Stimulated activated CD8-positive, alpha-beta memory T cell treated with anti-CD3 and anti-CD28 coated beads, Interleukin-12 subunit alpha, Interleukin-12 subunit beta, amount 100 ng/mL, for 1 hour (primary cell): ENCODE measurements around the gene SRGAP1.
"Not testable (repeated sequence)": the region's sequence is repeated elsewhere in the genome, so short reads cannot be mapped to it uniquely, and the experiment has no call there.

ENCODE experiments used
- DNase-seq: peaks from one replicate; pipeline ENCODE4 v3.0.0-alpha.2; 2020; ENCODE audit warnings: low read depth

Gene SRGAP1

DNA sequence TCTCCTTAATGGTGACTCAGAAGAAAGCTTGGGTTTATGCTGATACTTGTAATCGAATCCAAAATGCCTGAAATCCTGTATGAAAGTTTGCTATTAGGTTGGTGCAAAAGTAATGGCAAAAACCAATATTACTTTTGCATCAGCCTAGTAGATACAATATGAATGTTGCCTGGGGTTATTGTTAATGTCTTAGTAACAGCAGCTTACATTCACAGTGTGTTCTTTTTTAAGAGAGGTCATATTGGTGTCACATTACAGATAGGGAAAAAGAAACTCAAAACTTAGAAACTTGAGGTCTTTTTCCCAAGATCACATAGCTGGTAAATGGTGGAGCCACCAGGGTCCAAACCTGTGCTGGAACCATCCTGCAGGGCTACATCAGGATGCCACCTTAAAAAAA is 25.2 kb downstream of the SRGAP1 start:
- no peak for DNase-seq

DNA sequence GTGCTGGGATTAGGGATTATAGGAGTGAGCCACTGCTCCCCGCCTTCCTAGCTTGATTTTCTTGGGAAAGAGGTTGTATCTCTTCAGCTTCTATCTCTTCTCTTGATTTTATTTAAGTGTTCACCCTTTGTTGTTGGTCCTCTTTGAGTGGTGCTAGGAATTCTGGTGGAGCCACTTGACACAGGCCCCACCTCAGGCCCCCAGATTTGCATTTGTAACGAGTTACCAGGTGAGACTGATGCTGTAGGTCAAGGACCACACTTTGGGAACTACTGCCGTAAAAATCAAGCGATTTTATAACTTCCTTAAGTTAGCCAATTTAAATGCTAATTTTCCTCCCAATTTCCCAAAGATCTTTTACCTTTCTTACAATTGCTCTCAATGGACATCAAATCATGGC is 26.3 kb downstream of the SRGAP1 start:
- DNase-seq: no peak

DNA sequence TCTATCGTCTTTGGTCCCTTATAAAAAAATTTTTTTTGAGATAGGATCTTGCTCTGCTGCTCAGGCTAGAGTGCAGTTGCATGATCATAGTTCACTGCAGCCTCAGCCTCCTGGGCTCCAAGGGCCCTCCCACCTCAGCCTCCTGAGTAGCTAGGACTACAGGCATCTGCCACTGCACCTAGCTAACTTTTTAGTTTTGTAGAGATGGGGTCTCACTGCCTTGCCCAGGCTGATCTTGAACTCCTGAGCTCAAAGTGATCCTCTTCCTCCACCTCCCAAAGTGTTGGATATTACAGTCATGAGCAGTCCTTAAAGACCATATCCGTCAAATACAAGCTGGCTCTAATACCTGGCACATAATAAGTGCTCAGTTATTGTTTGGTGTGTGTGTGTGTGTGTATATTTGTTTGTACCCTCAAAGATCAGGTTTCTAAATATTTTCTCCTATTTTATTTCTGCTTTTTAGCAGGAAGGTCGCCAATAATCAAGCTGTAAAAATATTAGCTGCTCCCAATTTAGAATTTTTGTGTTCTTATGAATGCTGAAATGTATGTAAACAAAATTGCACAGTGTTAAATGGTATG is 30.5 kb downstream of the SRGAP1 start:
- DNase-seq: no peak

DNA sequence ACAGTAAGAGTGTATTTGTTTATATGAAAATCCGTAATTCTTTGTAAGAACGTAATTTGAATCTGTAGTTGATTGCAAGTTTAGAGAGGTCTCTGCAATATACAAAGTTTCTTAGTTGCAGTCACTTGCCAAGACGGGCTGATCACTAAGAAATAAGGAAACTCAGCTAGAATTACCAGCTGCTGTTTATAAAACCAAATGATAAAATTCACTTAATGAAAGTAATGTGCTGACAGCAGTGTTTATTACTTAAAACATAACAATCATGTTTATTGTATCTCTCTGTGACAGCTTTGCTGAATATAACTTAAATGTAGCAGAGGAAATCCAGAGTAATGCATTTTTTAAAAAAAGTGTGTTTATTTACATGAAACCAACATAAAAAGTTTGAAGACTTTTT is 31.2 kb downstream of the SRGAP1 start:
- no peak for DNase-seq

DNA sequence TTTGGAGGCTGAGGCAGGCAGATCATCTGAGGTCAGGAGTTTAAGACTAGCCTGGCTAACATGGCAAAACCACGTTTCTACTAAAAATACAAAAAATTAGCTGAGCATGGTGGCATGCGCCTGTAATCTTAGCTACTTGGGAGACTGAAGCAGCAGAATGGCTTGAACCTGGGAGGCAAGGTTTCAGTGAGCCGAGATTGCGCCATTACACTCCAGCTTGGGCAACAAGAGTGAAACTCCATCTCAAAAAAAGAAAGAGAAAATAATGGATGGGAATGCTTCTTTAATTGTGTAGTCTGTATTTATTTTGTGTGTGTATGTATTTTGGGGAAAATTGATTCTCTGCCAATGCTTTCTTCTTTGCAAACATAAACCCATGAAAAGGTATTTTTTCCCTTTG is 32.5 kb downstream of the SRGAP1 start:
- no peak for DNase-seq

DNA sequence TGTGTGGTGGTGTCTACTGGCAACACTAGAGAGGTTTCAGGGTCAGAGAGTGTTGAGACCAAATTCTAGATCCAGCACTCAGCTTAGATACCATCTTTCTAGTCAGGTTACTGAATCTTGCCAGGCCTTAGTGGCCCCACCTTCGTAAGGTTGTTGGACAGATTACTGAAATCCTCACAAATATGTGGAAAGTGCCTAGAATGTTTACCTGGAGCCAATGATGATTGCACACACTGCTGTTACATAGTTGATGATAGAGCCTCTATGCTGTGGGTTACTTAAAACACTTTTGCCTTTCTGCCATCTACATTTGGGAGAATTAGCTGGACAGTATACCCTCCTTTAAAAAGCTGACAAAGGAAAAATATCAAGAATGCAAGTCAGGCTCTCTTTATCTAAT is 33.2 kb downstream of the SRGAP1 start:
- no peak for DNase-seq

DNA sequence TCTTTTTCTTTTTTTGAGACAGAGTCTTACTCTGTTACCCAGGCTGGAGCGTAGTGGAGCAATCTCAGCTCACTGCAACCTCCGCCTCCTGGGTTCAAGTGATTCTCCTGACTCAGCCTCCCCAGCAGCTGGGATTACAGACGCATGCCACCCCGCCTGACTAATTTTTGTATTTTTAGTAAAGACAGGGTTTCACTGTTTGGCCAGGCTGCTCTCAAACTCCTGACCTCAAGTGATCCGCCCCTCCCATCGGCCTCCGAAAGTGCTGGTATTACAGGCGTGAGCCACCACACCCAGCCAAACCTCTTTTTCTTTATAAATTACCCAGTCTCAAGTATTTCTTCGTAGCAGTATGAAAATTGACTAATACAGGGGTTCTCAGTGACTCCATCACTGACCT is 35.7 kb downstream of the SRGAP1 start:
- DNase-seq: not testable (repeated sequence)

DNA sequence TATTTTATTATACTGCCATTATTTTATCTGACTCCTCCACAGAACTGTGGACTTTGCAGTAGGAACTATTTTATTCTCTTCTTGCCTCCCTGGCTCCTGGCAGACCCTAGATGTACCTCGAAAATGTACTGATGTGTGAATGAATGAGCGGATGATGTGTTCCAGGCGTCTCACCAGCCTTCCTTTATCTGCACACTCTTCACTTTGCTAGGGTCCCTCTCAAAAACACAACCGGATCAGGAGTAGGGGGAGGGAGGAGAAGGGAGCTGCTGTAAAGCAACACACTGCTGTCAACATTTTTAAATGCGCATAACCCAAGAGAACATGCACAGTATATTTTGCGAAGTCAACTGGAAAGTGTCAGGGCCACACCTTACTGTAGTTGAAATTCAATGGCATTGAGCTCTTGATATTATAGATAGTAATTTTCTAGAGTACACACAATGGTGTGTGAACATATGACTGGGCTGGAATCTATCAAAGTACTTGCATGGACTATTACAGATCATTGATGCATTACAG is 36.3 kb downstream of the SRGAP1 start:
- DNase-seq: no peak

DNA sequence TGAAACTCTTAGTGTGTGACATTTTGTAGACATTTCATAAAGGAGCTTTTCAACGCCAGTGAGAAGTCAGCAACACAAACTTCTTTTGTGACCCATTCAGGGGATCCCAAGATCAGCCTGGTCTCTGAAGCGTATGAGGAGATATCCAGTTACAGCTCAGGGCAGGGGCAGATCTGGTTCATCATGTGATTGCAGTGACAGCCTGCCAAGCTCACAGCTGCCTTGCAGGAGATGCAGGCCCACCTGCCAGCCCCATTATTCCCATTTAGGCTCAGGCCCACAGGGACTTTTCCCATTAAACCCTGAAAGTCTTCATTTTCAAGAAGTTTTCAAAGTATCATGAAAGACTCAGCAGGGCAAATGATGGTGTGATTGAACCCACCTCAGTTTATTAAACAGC is 38.3 kb downstream of the SRGAP1 start:
- DNase-seq: no peak

DNA sequence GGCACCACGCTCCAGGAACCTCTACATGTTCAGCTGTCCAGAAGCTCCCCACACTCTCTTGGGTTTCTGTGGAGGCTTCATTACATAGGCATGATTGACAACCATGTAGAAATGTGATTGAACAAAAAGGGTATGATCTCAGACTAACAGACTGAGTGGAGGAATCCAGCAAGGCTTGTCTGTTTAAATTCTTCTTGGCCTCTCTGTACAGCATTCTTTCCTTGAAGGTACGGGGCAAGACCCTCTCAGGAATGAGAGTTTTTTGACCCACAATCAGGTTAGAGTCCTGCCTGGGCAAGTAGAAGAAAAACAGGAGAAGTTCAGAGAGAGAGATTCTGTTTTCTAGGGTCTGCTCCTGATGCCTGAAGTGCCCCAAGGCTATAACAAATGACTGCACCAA is 40.9 kb downstream of the SRGAP1 start:
- no peak for DNase-seq

DNA sequence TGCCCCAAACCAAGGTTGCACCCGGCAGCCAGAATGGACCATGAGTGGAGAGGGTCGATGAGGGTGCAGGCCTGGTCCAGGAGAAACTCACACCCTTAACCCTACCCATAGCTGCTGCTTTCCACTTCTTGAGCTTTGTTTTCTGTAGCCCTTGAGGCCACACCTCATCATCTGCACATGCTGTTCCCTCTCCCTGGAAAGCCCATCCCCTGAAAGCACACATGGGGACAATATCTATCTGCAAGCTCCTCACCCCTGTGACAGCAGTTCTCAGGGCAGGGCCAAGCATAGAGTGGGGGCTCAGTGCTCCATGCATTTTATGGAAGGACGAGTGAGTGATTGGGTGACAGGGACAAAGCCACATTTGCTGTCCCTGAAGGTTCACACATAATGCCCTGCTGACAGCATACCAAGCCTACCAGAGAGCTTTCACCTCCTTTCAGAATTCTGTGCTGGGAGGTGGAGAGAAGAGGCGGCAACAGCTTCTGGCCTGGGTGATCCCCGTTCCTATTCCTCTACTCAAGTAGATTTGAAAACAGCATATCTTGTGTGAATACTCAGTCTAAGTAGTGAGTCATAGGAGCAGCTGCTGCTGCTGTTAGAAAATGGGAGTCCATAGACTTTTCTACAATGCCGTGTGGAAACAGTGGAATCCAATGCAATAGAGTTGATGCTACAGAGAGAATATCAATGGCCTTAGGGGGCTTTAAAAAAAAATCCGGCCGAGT is 44.6 kb downstream of the SRGAP1 start:
- DNase-seq: no peak

DNA sequence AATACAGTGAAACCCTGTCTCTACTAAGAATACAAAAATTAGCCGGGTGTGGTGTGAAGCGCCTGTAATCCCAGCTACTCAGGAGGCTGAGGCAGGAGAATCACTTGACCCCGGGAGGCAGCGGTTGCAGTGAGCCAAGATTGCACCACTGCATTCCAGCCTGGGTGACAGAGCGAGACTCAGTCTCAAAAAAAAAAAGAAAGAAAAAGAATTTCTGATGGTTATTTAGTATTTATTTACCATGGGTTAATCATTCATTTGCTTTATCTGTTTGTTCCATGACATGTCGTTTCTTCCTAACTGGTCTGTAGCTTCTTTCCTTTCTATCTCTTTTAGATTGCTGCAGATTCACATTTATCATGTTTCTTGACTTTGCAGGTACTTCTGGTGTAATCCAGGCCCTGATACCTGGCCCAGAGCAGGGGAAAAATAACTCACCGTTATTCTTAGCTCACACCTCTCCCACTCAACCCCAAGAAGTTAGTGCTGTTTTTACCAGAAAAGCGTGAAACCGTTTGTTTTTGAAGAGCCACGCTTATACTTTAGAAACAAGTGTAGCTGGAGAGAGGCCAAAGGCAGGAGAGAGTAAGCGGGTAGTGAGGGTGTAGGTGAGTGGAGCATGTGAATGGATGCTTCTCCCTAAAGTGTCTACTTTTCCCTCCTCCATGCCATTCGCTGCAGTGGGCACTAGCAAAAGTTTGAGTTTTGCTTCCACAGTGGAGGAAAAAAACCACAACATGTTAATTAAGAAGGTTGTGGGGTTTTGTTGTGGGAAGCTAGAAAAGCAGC is 45.4 kb downstream of the SRGAP1 start:
- no peak for DNase-seq

DNA sequence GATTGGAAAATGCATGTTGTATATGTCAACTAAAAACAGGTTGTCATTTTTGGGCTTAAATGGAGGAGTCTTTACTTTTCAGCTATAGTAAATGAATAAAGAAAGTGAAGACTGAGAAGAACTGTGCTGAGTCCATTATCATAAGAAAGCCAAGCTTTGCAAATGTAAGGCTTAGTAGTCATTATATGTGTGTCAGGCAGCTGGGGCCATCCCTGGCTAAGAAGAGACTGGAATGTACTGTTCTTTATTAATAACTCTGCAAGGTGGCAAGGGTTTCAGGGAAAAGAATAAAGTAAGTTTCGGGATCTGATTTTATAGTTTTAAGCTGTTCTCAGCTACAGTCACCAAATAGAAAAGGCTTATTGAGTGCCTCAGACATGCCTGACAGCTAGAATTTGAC is 48.7 kb downstream of the SRGAP1 start:
- DNase-seq: no peak

DNA sequence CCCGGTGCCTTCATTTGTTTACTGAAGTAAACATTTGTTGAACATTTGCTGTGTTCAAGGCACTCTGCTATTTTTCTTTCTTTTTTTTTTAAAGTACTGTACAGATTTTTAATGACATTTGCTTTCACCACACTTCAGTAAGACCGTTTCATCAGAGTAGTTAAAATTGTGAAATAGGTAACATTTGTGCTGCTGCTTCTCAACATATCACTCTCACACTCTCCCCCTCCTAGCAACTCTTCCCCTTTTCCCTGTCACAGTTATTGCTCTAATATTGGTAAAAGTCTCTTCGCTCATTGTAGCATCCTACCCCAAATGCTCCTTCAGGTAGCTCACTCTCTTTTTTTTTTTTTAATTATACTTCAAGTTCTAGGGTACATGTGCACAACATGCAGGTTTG is 49.6 kb downstream of the SRGAP1 start:
- no peak for DNase-seq

DNA sequence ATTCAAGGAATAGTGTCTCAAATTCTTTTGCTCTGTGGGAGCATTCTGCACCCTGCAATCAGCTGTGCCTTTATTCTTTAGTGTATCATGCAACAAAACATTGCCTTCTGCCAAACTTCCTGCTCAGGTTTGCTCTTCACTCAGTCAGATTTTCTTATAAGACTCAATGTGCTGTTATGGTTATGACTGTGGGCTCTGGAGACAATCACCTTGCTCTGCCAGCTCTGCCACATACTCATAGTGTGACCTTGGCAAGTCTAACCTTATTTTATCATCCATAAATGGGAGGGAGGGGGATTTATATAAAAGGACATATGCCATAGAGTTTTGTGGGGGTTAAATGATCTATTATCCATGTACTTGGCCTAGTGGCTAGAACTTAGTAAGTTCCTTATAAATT is 51.3 kb downstream of the SRGAP1 start:
- no peak for DNase-seq

DNA sequence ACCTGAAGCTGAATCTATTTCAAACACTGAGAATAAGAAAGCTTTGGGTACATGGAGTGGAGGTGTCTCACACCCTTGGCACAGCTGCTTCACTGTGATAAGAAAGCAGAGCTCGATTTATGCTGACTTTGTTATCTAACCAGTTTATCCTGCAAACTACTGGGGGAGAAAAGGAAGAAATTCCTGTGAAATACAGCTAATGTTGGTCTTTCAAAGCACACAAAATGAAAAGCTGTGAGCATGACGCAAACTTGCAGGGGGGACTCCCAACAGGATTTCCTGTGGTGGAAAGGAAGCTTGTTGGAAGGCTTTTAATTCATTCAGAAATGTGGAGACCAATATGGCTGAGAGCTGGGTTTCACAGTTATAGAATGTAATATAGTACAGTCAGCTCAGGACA is 53.4 kb downstream of the SRGAP1 start:
- DNase-seq: no peak

DNA sequence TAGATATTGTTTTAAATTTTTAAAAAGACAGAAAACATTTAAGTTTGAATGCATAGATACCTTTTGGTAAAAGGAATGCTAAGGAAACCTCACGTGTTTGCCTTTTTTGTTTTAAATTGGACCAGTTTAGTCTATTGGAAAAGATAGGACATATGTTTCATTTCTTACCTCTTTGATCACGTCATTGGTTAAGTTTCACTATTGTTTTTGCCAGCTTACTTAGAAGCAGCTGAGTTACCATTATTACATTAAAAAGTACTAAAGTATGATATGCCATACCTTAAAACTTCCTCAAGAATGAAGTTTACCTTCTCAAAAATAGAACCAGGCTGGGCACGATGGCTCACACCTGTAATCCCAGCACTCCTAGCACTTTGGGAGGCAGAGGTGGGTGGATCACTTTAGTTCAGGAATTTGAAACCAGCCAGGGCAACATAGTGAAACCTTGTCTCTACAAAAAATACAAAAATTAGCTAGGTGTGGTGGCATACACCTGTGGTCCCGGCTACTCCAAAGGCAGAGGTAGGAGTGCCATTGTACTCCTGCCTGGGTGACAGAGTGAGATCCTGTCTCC is 54.4 kb downstream of the SRGAP1 start:
- DNase-seq: no peak

DNA sequence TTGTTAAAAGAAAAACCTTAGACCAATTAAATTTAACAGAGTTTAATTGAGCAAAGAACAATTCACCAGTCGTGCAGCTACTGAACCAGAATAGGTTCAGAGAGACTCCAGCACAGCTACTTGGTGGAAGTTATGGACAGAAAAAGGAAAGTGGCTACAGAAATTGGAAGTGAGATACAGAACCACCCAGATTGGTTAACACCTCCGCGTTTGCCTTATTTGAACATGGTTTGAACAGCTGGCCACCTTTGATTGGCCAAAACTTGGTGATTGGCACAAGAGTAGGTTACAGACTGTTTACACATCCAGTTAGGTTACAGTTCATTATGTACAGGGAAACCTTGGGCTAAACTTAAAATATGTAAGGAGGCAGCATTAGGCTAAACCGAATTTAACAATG is 54.9 kb downstream of the SRGAP1 start:
- DNase-seq: no peak

DNA sequence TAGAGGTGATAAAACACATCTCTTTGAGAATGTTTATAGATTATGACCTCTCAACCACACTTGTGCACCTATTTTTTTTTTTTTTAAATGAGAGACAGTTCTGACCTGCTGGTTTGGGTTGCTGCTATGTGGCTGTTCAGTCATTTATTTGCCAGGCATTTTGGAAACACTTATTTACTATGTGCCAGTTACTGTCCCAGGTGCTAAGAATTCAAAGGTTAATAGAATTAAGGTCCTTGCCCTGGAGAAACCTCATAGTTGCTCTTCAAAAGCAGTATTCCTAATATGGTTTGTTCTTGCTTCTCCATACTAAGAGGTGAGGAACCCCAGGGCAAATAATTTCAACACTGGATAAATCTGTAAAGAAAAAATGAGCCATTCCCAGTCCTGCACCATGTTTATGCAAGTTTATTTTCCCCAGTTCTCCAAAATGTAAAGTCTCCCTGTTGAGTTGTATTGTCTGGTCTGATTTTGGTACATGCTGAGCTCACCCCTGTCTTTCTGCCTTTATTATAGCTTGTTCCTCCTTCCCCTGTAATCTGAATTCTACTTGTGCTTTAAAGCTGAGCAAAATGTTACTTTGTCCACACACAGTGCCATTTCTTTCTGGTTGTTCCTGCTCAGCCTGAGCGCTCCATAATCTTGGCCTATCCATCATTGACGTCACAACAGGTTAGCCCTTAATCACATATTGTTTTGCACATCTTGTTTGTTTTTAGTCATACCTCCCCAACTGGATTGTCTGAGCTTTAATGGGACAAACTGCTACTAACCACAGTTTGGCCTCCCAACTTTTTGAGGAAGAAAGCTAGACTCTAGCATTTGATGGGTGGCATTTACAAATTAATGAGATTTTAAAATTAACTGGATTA is 56.7 kb downstream of the SRGAP1 start:
- DNase-seq: no peak

DNA sequence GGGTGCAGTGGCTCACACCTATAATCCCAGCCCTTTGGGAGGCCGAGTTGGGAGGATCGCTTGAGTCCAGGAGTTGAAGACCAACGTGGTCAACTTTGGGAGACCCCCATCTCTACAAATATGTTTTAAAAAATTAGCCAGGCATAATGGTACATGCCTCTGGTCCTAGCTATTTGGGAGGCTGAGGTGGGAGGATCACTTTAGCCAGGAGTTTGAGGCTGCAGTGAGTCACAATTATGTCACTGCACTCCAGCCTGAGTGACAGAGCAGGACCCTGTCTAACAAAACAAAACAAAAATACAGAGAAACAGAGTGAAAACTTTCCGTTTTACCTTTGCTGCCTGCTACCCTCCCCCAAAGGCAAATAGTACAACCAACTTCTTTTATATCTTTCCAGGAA is 60.2 kb downstream of the SRGAP1 start:
- DNase-seq: no peak

DNA sequence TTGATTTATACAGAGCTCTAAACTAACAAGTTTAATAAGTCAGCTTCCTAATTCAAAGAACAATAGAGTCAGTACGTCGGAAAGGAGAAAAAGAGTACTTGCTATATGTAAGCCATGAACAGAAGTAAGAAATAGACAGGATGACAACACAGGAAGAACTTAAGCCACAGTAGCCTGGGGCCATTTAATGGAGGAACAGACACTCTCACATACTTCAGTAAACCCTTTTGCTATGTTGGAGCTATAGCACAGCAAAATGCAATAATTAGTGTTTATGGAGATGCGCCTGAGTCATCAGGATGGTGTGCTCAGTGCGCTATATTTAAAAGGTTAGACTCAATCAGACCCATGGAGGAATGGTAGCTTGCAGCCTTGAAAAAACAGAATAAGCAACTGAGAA is 61.0 kb downstream of the SRGAP1 start:
- no peak for DNase-seq

DNA sequence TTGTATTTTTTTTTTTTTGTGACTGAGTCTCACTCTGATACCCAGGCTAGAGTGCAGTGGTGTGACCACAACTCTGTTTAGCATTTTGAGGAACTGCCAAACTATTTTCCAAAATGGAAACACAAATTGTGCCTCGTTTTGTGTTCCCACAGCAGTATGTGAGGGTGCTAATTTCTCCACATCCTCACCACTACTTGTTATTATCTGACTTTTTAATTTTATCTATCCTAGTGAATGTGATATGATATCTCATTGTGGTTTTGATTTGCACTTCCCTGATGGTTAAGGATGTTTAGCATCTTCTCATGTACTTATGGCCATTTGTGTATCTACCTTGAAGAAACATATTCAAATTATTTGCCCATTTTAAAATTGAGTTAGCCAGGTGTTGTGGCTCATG is 62.4 kb downstream of the SRGAP1 start:
- DNase-seq: no peak
